Activated B cell treated with CpG ODN at 0.5 μM for 24 hours (primary cell): ENCODE measurements around the gene RASL12. TPM values are rescaled to one million over a fixed set of nuclear protein-coding genes. Genes with fewer than 3 reads are reported as not detected.
"Not testable (repeated sequence)": the region's sequence is repeated elsewhere in the genome, so short reads cannot be mapped to it uniquely, and the experiment has no call there.

Experiments used
- ATAC-seq: fragments of 200-7000 bp; cut with Tn5 transposase; one replicate; pipeline ENCODE4 v1.10.0; 2021; ENCODE audit warnings: low read depth, mild to moderate bottlenecking, moderate library complexity
- CTCF ChIA-PET: fragments of 350-600 bp; sonication (Branson Sonifier 250); formaldehyde crosslinking; loops from one replicate; lab custom pipeline; 2021; ENCODE audit warnings: antibody characterized with exemption; lab: Charles Lee
- POLR2A ChIA-PET: fragments of 350-600 bp; sonication (Branson Sonifier 250); formaldehyde crosslinking; loops from one replicate; lab custom pipeline; 2021; ENCODE audit warnings: antibody characterized with exemption; lab: Charles Lee
- DNase-seq: peaks from one replicate; pipeline ENCODE4 v3.0.0; 2022
- H3K27ac Mint-ChIP-seq: one replicate; pipeline ENCODE4 v1.8.0; 2020; ENCODE audit warnings: mixed read lengths
- H3K27me3 Mint-ChIP-seq: one replicate; pipeline ENCODE4 v1.8.0; 2021; ENCODE audit warnings: mixed read lengths
- H3K36me3 Mint-ChIP-seq: one replicate; pipeline ENCODE4 v1.8.0; 2021; ENCODE audit warnings: low read depth, mixed read lengths
- H3K4me1 Mint-ChIP-seq: one replicate; pipeline ENCODE4 v1.8.0; 2021; ENCODE audit warnings: mixed read lengths
- H3K4me3 Mint-ChIP-seq: one replicate; pipeline ENCODE4 v1.8.0; 2020; ENCODE audit warnings: mild to moderate bottlenecking, mixed read lengths
- H3K9me3 Mint-ChIP-seq: one replicate; pipeline ENCODE4 v1.8.0; 2020; ENCODE audit warnings: mixed read lengths
- CTCF ChIP-seq: fragments of 200-600 bp; IDR thresholded peaks from one replicate; pipeline ENCODE4 v1.8.0; 2022; ENCODE audit warnings: antibody characterized with exemption, mild to moderate bottlenecking
- intact Hi-C: fragments of 100-400 bp; cut with micrococcal nuclease; formaldehyde crosslinking; loops from one replicate; pipeline ENCODE4 v1.15.1; 2024
- total RNA-seq: library from RNA; stranded (reverse); gene quantifications from 2 replicates; pipeline ENCODE4 v1.2.3, GENCODE V29; 2022

RASL12 gene
- total RNA-seq, 1 donor from 2014 or later, result not detected

- H3K36me3 Mint-ChIP-seq, result peaks cover 27% of the 10 kb centered on the region
- ChIA-PET POLR2A (no interaction called here), CTCF (no interaction called here)
- no peaks in the 10 kb centered on the region for H3K9me3 Mint-ChIP-seq
- no peak for TF ChIP-seq CTCF
- H3K27ac Mint-ChIP-seq, result no peak overlapping the region
- H3K4me3 Mint-ChIP-seq, result no peak overlapping the region
- no peaks in the 10 kb centered on the region for H3K27me3 Mint-ChIP-seq
- ATAC-seq, result no peak
- intact Hi-C loops, result no loop called here
- no peaks in the 10 kb centered on the region for H3K4me1 Mint-ChIP-seq
- no peak for DNase-seq
Measured at GRCh38 chr15:65094294-65094995, 26.7 kb upstream of the RASL12 start.

- intact Hi-C loops, DNase-seq, H3K27me3 Mint-ChIP-seq, H3K4me1 Mint-ChIP-seq, H3K9me3 Mint-ChIP-seq, H3K27ac Mint-ChIP-seq, POLR2A ChIA-PET, ATAC-seq, H3K4me3 Mint-ChIP-seq, CTCF ChIA-PET: not testable (repeated sequence)
- peaks cover 21% of the 10 kb centered on the region for H3K36me3 Mint-ChIP-seq
Measured at GRCh38 chr15:65093793-65094170, 26.0 kb upstream of the RASL12 start.

- DNase-seq (no peak), ATAC-seq (no peak)
- Mint-ChIP-seq H3K27me3 (no peaks in the 10 kb centered on the region), H3K4me3 (no peak overlapping the region), H3K4me1 (no peaks in the 10 kb centered on the region), H3K36me3 (peaks cover 15% of the 10 kb centered on the region), H3K27ac (no peak overlapping the region), H3K9me3 (no peaks in the 10 kb centered on the region)
- TF ChIP-seq CTCF, result no peak
- POLR2A ChIA-PET, result no interaction called here
- intact Hi-C loops, result no loop called here
- CTCF ChIA-PET, result no interaction called here
Measured at GRCh38 chr15:65092911-65093792, 25.4 kb upstream of the RASL12 start.

GRCh38 chr15:65091946-65092770 is 24.4 kb upstream of the RASL12 start:
- ChIA-PET POLR2A (no interaction called here), CTCF (no interaction called here)
- no peak for TF ChIP-seq CTCF
- H3K4me3 Mint-ChIP-seq, result no peak overlapping the region
- no peak overlapping the region for H3K27ac Mint-ChIP-seq
- intact Hi-C loops, result no loop called here
- H3K36me3 Mint-ChIP-seq, result peaks cover 5% of the 10 kb centered on the region
- H3K27me3 Mint-ChIP-seq, result no peaks in the 10 kb centered on the region
- no peaks in the 10 kb centered on the region for H3K9me3 Mint-ChIP-seq
- H3K4me1 Mint-ChIP-seq, result no peaks in the 10 kb centered on the region
- DNase-seq (no peak), ATAC-seq (no peak)

GRCh38 chr15:65089206-65089824 is 21.5 kb upstream of the RASL12 start:
- no peak for DNase-seq
- POLR2A ChIA-PET, result no interaction called here
- CTCF ChIA-PET, result no interaction called here
- Mint-ChIP-seq H3K27me3 (peaks cover 4% of the 10 kb centered on the region), H3K4me3 (no peak overlapping the region), H3K36me3 (no peaks in the 10 kb centered on the region), H3K27ac (no peak overlapping the region), H3K9me3 (no peaks in the 10 kb centered on the region), H3K4me1 (no peaks in the 10 kb centered on the region)
- intact Hi-C loops, result no loop called here
- no peak for TF ChIP-seq CTCF
- ATAC-seq, result no peak
